ENCODE results near the gene HACL1.

HACL1 gene

GRCh38 chr3:15513810-15514662 is 87.3 kb downstream of the HACL1 start:
- no peaks in the 10 kb centered on the region for H3K27me3 Mint-ChIP-seq
- no peak for ATAC-seq
- H3K27ac Mint-ChIP-seq, result no peak overlapping the region
- peaks cover 2% of the 10 kb centered on the region for H3K4me1 Mint-ChIP-seq
- H3K4me3 Mint-ChIP-seq, result no peak overlapping the region
- H3K9me3 Mint-ChIP-seq, result no peaks in the 10 kb centered on the region
- no peak for DNase-seq
- no peaks in the 10 kb centered on the region for H3K36me3 Mint-ChIP-seq (ENCODE audit: low read depth)

DNA sequence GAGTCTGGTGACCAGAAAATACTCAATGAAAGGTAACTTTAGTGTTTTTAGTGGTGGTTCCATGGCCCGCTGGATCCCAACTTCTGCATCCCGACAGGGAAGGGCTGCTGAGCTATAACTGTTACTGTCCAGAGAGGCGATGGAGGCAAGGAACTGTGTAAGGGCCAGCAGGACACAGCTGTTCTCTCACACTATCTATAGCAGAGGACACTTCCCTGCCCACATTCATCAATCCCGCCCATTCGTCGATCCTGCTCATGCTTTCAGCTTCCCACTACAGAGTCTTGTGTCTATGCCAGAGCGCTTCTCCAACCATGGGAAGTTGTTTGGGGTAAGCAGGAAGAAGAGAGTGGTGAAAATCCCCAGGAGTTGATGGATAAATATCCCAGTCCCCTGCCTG is 88.3 kb downstream of the HACL1 start:
- Mint-ChIP-seq H3K36me3 (ENCODE audit: low read depth) (no peaks in the 10 kb centered on the region), H3K27me3 (no peaks in the 10 kb centered on the region), H3K4me1 (peaks cover 2% of the 10 kb centered on the region), H3K9me3 (no peaks in the 10 kb centered on the region), H3K27ac (no peak overlapping the region), H3K4me3 (no peak overlapping the region)
- no peak for ATAC-seq
- no peak for DNase-seq

DNA sequence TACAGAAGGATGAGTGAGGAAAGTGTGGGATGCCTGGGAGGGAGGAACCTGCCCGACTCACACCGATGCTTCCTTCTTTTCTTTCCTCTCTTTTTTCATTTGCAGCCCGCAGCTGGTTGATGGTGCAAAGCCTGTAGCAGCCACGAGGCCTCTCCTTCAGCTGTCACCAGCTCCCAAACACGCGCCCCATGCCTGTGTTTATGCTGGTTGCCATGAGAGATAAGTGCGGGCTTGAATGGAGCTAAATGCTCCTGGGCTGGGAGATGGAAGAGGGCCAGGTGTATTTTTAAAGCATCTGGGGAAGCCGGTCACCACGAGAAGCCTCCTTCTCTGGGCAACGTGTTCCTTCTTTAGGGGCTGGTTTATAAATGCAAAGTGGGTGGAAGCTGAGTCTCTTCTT is 89.2 kb downstream of the HACL1 start:
- Mint-ChIP-seq H3K27ac (no peak overlapping the region), H3K9me3 (no peaks in the 10 kb centered on the region), H3K4me1 (peaks cover 2% of the 10 kb centered on the region), H3K27me3 (no peaks in the 10 kb centered on the region), H3K4me3 (no peak overlapping the region), H3K36me3 (ENCODE audit: low read depth) (no peaks in the 10 kb centered on the region)
- DNase-seq (no peak), ATAC-seq (no peak)

GRCh38 chr3:15511156-15511555 is 90.2 kb downstream of the HACL1 start:
- no peak for DNase-seq
- Mint-ChIP-seq H3K4me1 (peaks cover 2% of the 10 kb centered on the region), H3K27me3 (no peaks in the 10 kb centered on the region), H3K9me3 (no peaks in the 10 kb centered on the region), H3K27ac (no peak overlapping the region), H3K4me3 (no peak overlapping the region), H3K36me3 (ENCODE audit: low read depth) (no peaks in the 10 kb centered on the region)
- no peak for ATAC-seq
